Motor neuron (in vitro differentiated cells): Measurements from ENCODE around the gene ADAMTS7. TPM values are rescaled to one million over a fixed set of nuclear protein-coding genes. Genes with fewer than 3 reads are reported as not detected.
"Not testable (repeated sequence)": the region's sequence is repeated elsewhere in the genome, so short reads cannot be mapped to it uniquely, and the experiment has no call there.

Experiments
- ATAC-seq, 8 experiments: fragments of 200-7000 bp; cut with Tn5 transposase; replicated peaks in 6 of 8; 2 replicates each; pipeline ENCODE4 v1.8.0; 2021; ENCODE audit warnings: mild to moderate bottlenecking in 8 of 8, moderate library complexity in 8 of 8
- H3K27ac ChIP-seq, 2 donors: fragments of 250-450 bp; sonication (Bioruptor Pico); 2 replicates each; pipeline ENCODE4 v1.9.0; 2021; ENCODE audit warnings: antibody characterized with exemption in 2 of 2, mild to moderate bottlenecking in 2 of 2, moderate library complexity in 1 of 2
- H3K4me1 ChIP-seq, 2 donors: fragments of 250-450 bp; sonication (Bioruptor Pico); replicated peaks in 1 of 2; 2 replicates each; pipeline ENCODE4 v1.6.1; 2021; ENCODE audit warnings: antibody characterized with exemption in 2 of 2, mild to moderate bottlenecking in 2 of 2, moderate library complexity in 1 of 2
- H3K4me3 ChIP-seq, 5 donors: fragments of 250-450 bp; sonication (Bioruptor Pico); 2 replicates each; pipeline ENCODE4 v1.9.0; 2021; ENCODE audit warnings: antibody characterized with exemption in 5 of 5, mild to moderate bottlenecking in 5 of 5, moderate library complexity in 4 of 5
- WGBS, 10 experiments: fragments of 450-650 bp; shearing (Covaris generic); methylation state at CpG; one replicate each; pipeline ENCODE4 v1.0.0; 2022; 5-methylcytosine and 5-hydroxymethylcytosine counted together
- in situ Hi-C, 9 experiments: fragments of 400-800 bp; cut with MboI; loops; one replicate each; pipeline ENCODE4 v1.15.0; 2021; ENCODE audit warnings: low sequenced_read_pairs in 9 of 9, low pct_unique_long_range_greater_than_20kb in 2 of 9; ENCODE audit not compliant: unreplicated experiment in 9 of 9
- total RNA-seq, 8 experiments: library from RNA; unstranded; fragments of 300-600 nt; gene quantifications; 2 replicates each; pipeline versions ENCODE4 v1.2.3 to v1.2.4, GENCODE V29; 2022

ADAMTS7 gene
- total RNA-seq, 8 experiments from 2014 or later, result 2.1 to 9.6 (median 4.3) TPM

- ATAC-seq, in situ Hi-C loops, H3K4me3 ChIP-seq, H3K27ac ChIP-seq, H3K4me1 ChIP-seq: not testable (repeated sequence)
- WGBS, 10 experiments, result 50 to 100% (median 87%) methylated on average over 2 to 4 of the region's 4 CpGs; no CpG with 5 or more reads in 3 of the 10 experiments
Observed at GRCh38 chr15:78794446-78794845, 16.8 kb downstream of the ADAMTS7 start.

- H3K4me1 ChIP-seq, result no peaks in the 10 kb centered on the region
- in situ Hi-C loops, result no loop called here
- no peak overlapping the region for H3K4me3 ChIP-seq
- no peak for ATAC-seq
- 60 to 100% methylated on average over 1 of the region's 4 CpGs; no CpG with 5 or more reads in 8 of the 10 experiments for WGBS, 10 experiments
- no peak overlapping the region for H3K27ac ChIP-seq
Observed at GRCh38 chr15:78791357-78791756, 19.9 kb downstream of the ADAMTS7 start.

- no peaks in the 10 kb centered on the region for H3K4me1 ChIP-seq
- ATAC-seq, result no peak
- no peak overlapping the region for H3K27ac ChIP-seq
- H3K4me3 ChIP-seq, result no peak overlapping the region
- in situ Hi-C loops, result no loop called here
- WGBS, 10 experiments, result 60 to 100% (median 80%) methylated on average over 1 to 3 of the region's 4 CpGs; no CpG with 5 or more reads in 4 of the 10 experiments
Observed at GRCh38 chr15:78790027-78790426, 21.2 kb downstream of the ADAMTS7 start.

- no peak for ATAC-seq
- no peak overlapping the region for H3K27ac ChIP-seq
- H3K4me3 ChIP-seq, result no peak overlapping the region
- H3K4me1 ChIP-seq, result no peaks in the 10 kb centered on the region
- 70 to 100% (median 90%) methylated on average over 1 to 2 of the region's 17 CpGs; no CpG with 5 or more reads in 6 of the 10 experiments for WGBS, 10 experiments
- in situ Hi-C loops, result no loop called here
Observed at GRCh38 chr15:78789615-78790014, 21.6 kb downstream of the ADAMTS7 start.

- no peak for ATAC-seq
- Histone ChIP-seq H3K27ac (no peak overlapping the region), H3K4me1 (no peaks in the 10 kb centered on the region), H3K4me3 (no peak overlapping the region)
- 60 to 100% (median 100%) methylated on average over 1 to 8 of the region's 14 CpGs; no CpG with 5 or more reads in 5 of the 10 experiments for WGBS, 10 experiments
- in situ Hi-C loops, result no loop called here
Observed at GRCh38 chr15:78788016-78788660, 23.1 kb downstream of the ADAMTS7 start.

- ATAC-seq, result peak in 3 of 8 experiments; percentile 11 to 61 (median 29)
- in situ Hi-C loops, H3K27ac ChIP-seq, H3K4me3 ChIP-seq, H3K4me1 ChIP-seq: not testable (repeated sequence)
- WGBS, 10 experiments, result 100% methylated on average over 1 of the region's 2 CpGs; no CpG with 5 or more reads in 8 of the 10 experiments
Observed at GRCh38 chr15:78782402-78782801, 28.9 kb downstream of the ADAMTS7 start.

GRCh38 chr15:78781381-78781780, 29.9 kb downstream of the ADAMTS7 start:
- WGBS, 10 experiments, result no CpG with 5 or more reads among the region's 4 CpGs
- H3K27ac ChIP-seq, ATAC-seq, H3K4me3 ChIP-seq, H3K4me1 ChIP-seq, in situ Hi-C loops: not testable (repeated sequence)

GRCh38 chr15:78779975-78780374, 31.3 kb downstream of the ADAMTS7 start:
- peak in 2 of 8 experiments; percentile 56 to 73 for ATAC-seq
- H3K27ac ChIP-seq, H3K4me1 ChIP-seq, H3K4me3 ChIP-seq, in situ Hi-C loops: not testable (repeated sequence)
- WGBS, 10 experiments, result no CpG with 5 or more reads among the region's 9 CpGs

GRCh38 chr15:78779176-78779785, 32.0 kb downstream of the ADAMTS7 start:
- H3K27ac ChIP-seq, H3K4me3 ChIP-seq, in situ Hi-C loops, ATAC-seq, H3K4me1 ChIP-seq: not testable (repeated sequence)
- no CpG with 5 or more reads among the region's 11 CpGs for WGBS, 10 experiments

- ATAC-seq, result no peak
- in situ Hi-C loops, result no loop called here
- 42 to 100% (median 100%) methylated on average over 1 to 2 of the region's 5 CpGs; no CpG with 5 or more reads in 6 of the 10 experiments for WGBS, 10 experiments
- Histone ChIP-seq H3K4me3 (no peak overlapping the region), H3K27ac (no peak overlapping the region), H3K4me1 (no peaks in the 10 kb centered on the region)
Observed at GRCh38 chr15:78778422-78778821, 32.8 kb downstream of the ADAMTS7 start.

GRCh38 chr15:78777953-78778345, 33.3 kb downstream of the ADAMTS7 start:
- H3K4me3 ChIP-seq, in situ Hi-C loops, H3K27ac ChIP-seq, H3K4me1 ChIP-seq: not testable (repeated sequence)
- WGBS, 10 experiments, result 100% methylated on average over 1 to 2 of the region's 12 CpGs; no CpG with 5 or more reads in 8 of the 10 experiments
- ATAC-seq, result peak in 1 of 8 experiments; percentile 52

- in situ Hi-C loops, H3K4me1 ChIP-seq, H3K27ac ChIP-seq, H3K4me3 ChIP-seq, ATAC-seq: not testable (repeated sequence)
- WGBS, 10 experiments, result 80 to 100% methylated on average over 1 of the region's 26 CpGs; no CpG with 5 or more reads in 8 of the 10 experiments
Observed at GRCh38 chr15:78777290-78777952, 33.8 kb downstream of the ADAMTS7 start.
